ENCODE measurements around the gene BTBD3.

Gene BTBD3

GRCh38 chr20:11972478-11972877 lies 54.8 kb downstream of the BTBD3 start:
- no peak for DNase-seq

All from hematopoietic multipotent progenitor cell treated with erythropoietin and hydrocortisone succinate and interleukin-3 and kit ligand, for 8 days (in vitro differentiated cells).